Small intestine (tissue), 7 donors: ENCODE measurements around the gene FASN. TPM values are rescaled to one million over a fixed set of nuclear protein-coding genes. Genes with fewer than 3 reads are reported as not detected.
"Not testable (repeated sequence)": the region's sequence is repeated elsewhere in the genome, so short reads cannot be mapped to it uniquely, and the experiment has no call there.

Experiments
- DNase-seq, 2 donors: peaks; one replicate each; pipeline versions ENCODE4 v3.0.0 to v3.0.0-alpha.2; 2013
- FAIRE-seq: peaks from 2 replicates; lab custom pipeline; 2012; peaks lifted over from hg19 to GRCh38; lab: Jason Lieb, UNC
- H3K27ac ChIP-seq, 3 donors: one replicate each; pipeline ENCODE4 v1.5.1; 2013; ENCODE audit warnings: low read length in 2 of 3, mild to moderate bottlenecking in 2 of 3, control low read depth in 1 of 3, inconsistent platforms in 1 of 3, low read depth in 1 of 3, moderate library complexity in 1 of 3
- H3K27me3 ChIP-seq, 3 donors: one replicate each; pipeline ENCODE4 v1.6.1; 2013; ENCODE audit warnings: low read length in 3 of 3, inconsistent platforms in 1 of 3; ENCODE audit not compliant: control insufficient read depth in 3 of 3, insufficient read depth in 3 of 3
- H3K36me3 ChIP-seq, 3 donors: one replicate each; pipeline ENCODE4 v1.6.1; 2013; ENCODE audit warnings: low read length in 3 of 3, inconsistent platforms in 1 of 3, low read depth in 1 of 3, mild to moderate bottlenecking in 1 of 3, moderate library complexity in 1 of 3; ENCODE audit not compliant: control insufficient read depth in 3 of 3, insufficient read depth in 2 of 3
- H3K4me1 ChIP-seq, 3 donors: one replicate each; pipeline ENCODE4 v1.6.1; 2013; ENCODE audit warnings: low read length in 2 of 3, inconsistent platforms in 1 of 3, low read depth in 1 of 3, mild to moderate bottlenecking in 1 of 3, moderate library complexity in 1 of 3; ENCODE audit not compliant: control insufficient read depth in 3 of 3, insufficient read depth in 2 of 3
- H3K4me3 ChIP-seq, 3 donors: one replicate each; pipeline ENCODE4 v1.5.1; 2013; ENCODE audit warnings: low read length in 3 of 3, control low read depth in 1 of 3, inconsistent platforms in 1 of 3, low read depth in 1 of 3, mild to moderate bottlenecking in 1 of 3, moderate library complexity in 1 of 3
- H3K9me3 ChIP-seq, 2 donors: one replicate each; pipeline ENCODE4 v1.6.1; 2013; ENCODE audit warnings: low read depth in 1 of 2, low read length in 1 of 2; ENCODE audit not compliant: control insufficient read depth in 2 of 2, insufficient read depth in 1 of 2
- WGBS, 3 donors: extraction: QIAGEN DNeasy Blood & Tissue Kit; methylation state at CpG; one replicate each; pipeline ENCODE4 v1.1.7; 2013; 5-methylcytosine and 5-hydroxymethylcytosine counted together
- polyA plus RNA-seq, 4 donors: library from polyadenylated mRNA; stranded (reverse) in 3 of 4; unstranded in 1 of 4; fragments of 200-250 nt in 3 of 4; fragments of 120-200 nt in 1 of 4; gene quantifications; one replicate each; pipeline versions ENCODE4 v1.2.1 to v1.2.3, GENCODE V29; 2013
- donor health status: healthy with polysubstance abuse.
- donor health status: control.
- donor health status: control.
- donor health status: Bipolar disorder and iron deficiency.
- donor health status: healthy.

Gene FASN
- polyA plus RNA-seq, 4 donors = 13.2 to 103 (median 21.7) TPM

DNA sequence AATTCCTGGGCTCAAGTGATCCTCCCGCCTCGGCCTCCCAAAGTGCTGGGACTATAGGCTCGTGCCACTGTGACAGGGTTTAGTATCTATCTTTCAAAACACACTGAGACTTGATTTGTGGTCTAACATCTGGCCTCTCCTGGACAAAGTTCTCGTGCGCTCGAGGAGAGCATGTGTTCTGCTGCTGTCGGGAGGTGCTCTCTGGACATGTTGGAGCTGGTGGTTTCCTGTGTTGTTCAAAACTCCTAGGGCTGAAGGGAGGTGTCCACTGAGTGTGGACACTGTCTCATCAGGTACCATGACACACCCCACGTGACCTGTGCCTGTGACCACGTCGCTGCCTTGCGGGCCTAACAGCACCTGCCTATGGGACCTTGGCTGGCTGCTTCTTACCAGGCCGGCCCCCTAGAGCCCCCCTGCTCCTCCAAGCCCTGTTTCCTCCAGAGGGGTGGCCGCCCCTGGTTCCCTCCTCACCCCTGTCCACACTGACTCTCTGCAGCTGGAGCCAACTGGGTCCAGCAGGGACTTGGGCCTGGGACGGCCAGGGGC is 52.0 kb downstream of the FASN start:
- 59 to 74% (median 60%) methylated on average over 14 of the region's 14 CpGs for WGBS, 3 donors
- DNase-seq (no peak), FAIRE-seq (no peak)
- H3K36me3 ChIP-seq = peaks cover 0 to 42% (median 2%) of the 10 kb centered on the region in 3 donors
- H3K27me3 ChIP-seq = no peaks in the 10 kb centered on the region
- peaks cover 0 to 8% (median 1%) of the 10 kb centered on the region in 3 donors for H3K4me1 ChIP-seq
- H3K27ac ChIP-seq = no peak overlapping the region
- no peak overlapping the region for H3K4me3 ChIP-seq
- H3K9me3 ChIP-seq = no peaks in the 10 kb centered on the region

DNA sequence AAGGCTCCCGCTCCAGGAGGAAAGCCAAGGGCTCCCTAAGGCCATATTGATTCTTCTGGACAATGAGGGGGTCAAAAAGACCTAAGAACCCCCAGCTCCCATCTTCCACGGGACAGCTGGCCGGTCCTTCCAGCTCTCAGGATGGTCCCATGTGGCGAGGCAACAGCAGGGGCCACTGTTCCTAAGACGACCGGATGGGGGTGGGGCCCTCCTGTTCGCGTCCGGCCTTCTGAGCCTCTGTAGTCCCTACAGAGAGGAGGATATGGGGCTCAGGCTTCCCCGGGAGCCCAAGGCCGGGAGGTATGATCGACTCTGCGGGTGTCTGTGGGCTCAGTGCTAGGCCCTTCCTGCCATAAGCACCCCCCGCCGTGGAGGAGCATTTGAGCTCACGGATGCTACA is 54.5 kb downstream of the FASN start:
- H3K36me3 ChIP-seq = peaks cover 0 to 22% (median 2%) of the 10 kb centered on the region in 3 donors
- H3K27me3 ChIP-seq = no peaks in the 10 kb centered on the region
- H3K4me1 ChIP-seq = no peaks in the 10 kb centered on the region
- no peak overlapping the region for H3K4me3 ChIP-seq
- FAIRE-seq = no peak
- no peaks in the 10 kb centered on the region for H3K9me3 ChIP-seq
- H3K27ac ChIP-seq = no peak overlapping the region
- no peak for DNase-seq
- 76 to 90% (median 88%) methylated on average over 16 of the region's 16 CpGs for WGBS, 3 donors

DNA sequence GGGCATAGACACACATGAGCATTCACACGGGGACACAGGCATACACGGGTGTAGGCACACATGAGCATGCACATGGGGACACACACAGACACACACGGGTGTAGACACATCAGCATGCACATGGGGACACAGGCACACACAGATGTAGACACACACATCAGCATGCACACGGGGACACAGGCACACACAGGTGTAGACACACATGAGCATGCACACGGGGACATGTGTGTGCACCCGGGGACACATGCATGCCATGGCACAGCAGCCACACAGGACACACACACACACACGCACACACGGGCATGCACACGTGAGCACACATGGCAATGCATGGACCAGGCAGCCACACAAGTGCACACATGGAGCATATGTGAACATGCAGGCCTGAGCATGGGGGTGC is 55.4 kb downstream of the FASN start:
- H3K4me1 ChIP-seq = peaks cover 0 to 5% (median 0%) of the 10 kb centered on the region in 3 donors
- DNase-seq (no peak), FAIRE-seq (no peak)
- H3K4me3 ChIP-seq = no peak overlapping the region
- H3K27me3 ChIP-seq = no peaks in the 10 kb centered on the region
- H3K9me3 ChIP-seq = no peaks in the 10 kb centered on the region
- H3K27ac ChIP-seq = no peak overlapping the region
- WGBS, 3 donors = 85 to 93% (median 92%) methylated on average over 9 of the region's 9 CpGs
- H3K36me3 ChIP-seq = peaks cover 0 to 14% (median 0%) of the 10 kb centered on the region in 3 donors

DNA sequence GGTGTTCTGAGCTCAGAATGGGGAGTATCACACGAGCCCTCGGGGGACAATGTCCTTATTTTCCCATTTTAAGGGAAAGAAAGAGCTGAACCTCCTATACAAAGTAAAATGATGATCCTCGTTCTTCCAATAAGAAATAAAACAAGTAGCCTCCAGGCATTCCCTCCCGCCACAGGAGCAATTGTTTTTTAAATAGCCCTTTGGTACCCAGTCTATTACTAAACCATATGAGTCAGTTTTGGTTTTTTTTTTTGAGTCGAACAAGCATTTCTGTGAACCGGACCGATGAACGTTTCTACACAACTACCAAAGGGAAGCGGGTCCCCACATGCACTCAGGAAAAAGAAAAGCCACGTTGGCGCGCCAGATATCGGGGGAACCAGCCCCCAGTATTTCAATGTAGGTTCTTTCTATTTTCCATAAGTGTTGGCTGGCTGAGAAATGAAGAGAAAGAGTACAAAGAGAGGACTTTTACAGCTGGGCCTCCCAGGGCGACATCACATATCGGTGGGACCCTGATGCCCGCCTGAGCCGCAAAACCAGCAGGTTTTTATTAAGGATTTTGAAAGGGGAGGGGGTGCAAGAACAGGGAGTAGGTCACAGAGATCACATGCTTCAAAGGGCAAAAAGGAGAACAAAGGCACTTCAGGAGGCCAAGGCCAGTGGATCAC is 56.8 kb downstream of the FASN start:
- 86 to 88% (median 86%) methylated on average over 17 of the region's 17 CpGs for WGBS, 3 donors
- H3K4me1 ChIP-seq = peaks cover under 1 to 13% (median 3%) of the 10 kb centered on the region in 3 donors
- FAIRE-seq = no peak

DNA sequence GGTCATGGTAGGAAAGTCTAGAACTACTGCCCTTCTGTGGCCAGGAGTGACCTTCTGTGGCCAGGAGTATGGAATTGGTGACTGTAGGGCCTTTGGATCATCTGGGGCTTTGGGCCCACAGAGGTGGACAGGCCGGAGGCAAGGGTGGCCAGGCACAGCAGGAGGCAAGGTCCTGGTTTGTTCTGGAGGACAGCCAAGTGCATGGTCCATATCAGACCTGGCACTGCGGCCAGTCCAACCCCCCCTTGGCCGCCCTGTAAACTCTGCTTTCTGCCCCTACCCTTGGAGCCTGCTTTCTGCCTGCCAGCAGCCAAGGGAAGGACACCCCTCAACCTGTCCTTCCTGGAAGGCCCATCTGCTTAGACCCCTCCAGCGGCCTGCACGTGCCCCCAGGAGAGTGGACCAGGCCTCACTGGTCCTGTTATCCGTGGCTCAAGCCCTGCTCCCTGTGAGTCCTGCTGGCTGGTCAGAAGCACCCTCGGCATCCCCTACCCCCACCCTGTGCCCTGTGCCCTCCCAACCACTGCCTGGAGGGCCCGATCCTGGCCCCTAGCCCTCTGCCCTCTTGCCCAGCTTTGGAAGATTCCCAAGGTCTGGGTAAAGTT is 58.2 kb downstream of the FASN start:
- DNase-seq = no peak
- Histone ChIP-seq H3K36me3 (peaks cover 0 to 15% (median 0%) of the 10 kb centered on the region in 3 donors), H3K4me3 (no peak overlapping the region), H3K27me3 (no peaks in the 10 kb centered on the region), H3K4me1 (peaks cover 3 to 17% (median 5%) of the 10 kb centered on the region in 3 donors), H3K27ac (no peak overlapping the region), H3K9me3 (no peaks in the 10 kb centered on the region)
- 85 to 95% (median 86%) methylated on average over 8 of the region's 8 CpGs for WGBS, 3 donors
- FAIRE-seq = no peak

More for the DNA sequence above, 56.8 kb downstream of the FASN start:
- Histone ChIP-seq H3K4me3 (no peak overlapping the region), H3K27ac (no peak overlapping the region), H3K9me3 (no peaks in the 10 kb centered on the region), H3K36me3 (peaks cover 0 to 5% (median 0%) of the 10 kb centered on the region in 3 donors), H3K27me3 (no peaks in the 10 kb centered on the region)
- DNase-seq = no peak

DNA sequence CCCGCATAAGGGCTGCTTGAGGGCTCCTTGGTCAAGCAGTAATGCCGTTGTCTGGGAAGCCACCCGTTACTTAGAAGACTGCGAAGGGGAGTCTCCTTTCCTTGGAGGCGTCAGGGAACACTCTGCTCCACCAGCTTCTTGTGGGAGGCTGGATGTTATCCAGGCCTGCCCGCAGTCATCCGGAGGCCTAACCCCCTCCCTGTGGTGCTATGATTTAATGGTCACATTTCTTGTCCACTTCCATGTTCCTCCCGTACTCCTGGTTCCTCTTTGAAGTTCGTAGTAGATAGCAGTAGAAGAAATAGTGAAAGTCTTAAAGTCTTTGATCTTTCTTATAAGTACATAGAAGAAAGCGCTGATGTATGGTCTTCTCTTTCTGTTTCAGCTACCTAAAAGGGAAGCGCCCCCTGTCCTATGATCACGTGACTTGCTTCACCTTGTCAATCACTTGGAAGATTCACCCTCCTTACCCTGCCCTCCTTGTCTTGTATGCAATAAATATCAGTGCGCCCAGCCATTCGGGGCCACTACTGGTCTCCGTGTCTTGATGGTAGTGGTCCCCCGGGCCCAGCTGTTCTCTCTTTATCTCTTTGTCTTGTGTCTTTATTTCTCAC is 59.1 kb downstream of the FASN start:
- not testable (repeated sequence) for H3K27me3 ChIP-seq, FAIRE-seq, H3K27ac ChIP-seq, H3K9me3 ChIP-seq, H3K4me3 ChIP-seq, DNase-seq
- Histone ChIP-seq H3K36me3 (peaks cover 0 to 22% (median 0%) of the 10 kb centered on the region in 3 donors), H3K4me1 (peaks cover 3 to 17% (median 5%) of the 10 kb centered on the region in 3 donors)
- 84 to 87% (median 87%) methylated on average over 16 of the region's 16 CpGs for WGBS, 3 donors

DNA sequence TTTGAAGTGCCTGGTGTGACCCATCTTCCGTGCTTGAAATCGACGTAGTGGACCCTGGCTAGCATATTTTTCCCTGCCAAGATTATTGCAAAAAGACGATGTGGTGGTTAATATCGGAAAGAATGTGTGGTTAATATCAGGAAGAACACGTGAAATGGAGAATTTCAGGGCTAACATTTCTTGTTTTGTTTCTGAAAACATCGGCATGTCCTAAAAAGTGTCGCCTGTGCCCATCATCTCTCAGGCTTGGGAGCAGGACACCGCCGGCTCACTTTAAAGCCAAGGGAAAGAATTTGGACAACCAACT is 60.2 kb downstream of the FASN start:
- Histone ChIP-seq H3K9me3 (no peaks in the 10 kb centered on the region), H3K36me3 (peaks cover 0 to 30% (median 0%) of the 10 kb centered on the region in 3 donors), H3K27ac (peak overlapping the region in 2 of 3 donors; percentile 68 to 93), H3K4me1 (peaks cover 3 to 17% (median 5%) of the 10 kb centered on the region in 3 donors), H3K27me3 (no peaks in the 10 kb centered on the region), H3K4me3 (peak overlapping the region in 1 of 3 donors; percentile 21)
- FAIRE-seq = no peak
- WGBS, 3 donors = 5 to 8% (median 6%) methylated on average over 10 of the region's 10 CpGs
- DNase-seq = no peak

DNA sequence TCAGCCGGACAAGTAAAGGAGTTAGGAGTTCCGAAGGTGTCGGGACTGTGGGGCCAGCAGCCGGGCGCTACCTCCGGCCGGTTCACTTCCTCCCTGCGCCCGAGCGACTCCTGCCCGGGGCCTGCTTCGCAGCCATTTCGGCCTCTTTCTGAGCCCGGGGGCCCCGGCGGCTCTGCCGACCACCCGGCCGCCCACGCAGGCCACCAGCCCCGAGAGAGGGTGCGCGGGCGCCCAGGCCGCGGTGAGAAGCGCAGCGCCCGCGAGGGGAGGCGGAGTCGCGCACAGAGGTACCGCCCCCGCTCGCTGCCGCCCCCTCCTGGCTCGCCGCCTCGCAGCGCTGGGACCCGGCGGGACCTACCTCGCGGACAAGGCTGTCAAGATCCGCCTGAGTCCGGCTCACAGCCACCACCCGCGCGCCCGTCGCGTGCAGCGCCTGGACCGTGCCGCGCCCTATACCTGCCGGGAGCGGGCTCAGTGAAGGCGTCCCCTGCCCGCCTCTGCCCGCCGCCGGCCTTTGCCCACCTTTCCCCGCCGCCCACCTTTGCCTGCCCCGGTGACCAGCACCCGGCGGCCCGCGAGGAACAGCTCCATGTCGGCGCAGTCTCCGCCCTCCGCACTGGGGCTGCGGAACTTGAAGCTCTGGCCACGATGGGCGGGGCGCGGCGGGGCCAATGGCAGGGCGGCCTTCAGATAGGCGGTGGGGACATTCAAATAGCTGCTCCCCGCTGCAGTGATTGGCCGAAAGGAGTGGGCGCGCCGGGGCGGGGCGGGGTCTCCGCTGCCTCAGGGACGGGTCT is 60.7 kb downstream of the FASN start, which contains the start of gene DCXR:
DCXR (minus strand) TSS at position 606 of the 797 bp plus-strand sequence; CDS start at position 591, 15 bp downstream.
- FAIRE-seq (no peak), DNase-seq (peak; percentile 97 to 99)
- peak within 1 kb of the TSS; percentile 41 to 74 (median 57) for H3K4me3 ChIP-seq
- H3K27me3 ChIP-seq = no peaks in the 10 kb centered on the region
- H3K36me3 ChIP-seq = peaks cover 0 to 33% (median 0%) of the 10 kb centered on the region in 3 donors
- 0 to 1% (median 1%) methylated on average over 59 to 92 of the region's 92 CpGs for WGBS, 3 donors
- H3K27ac ChIP-seq = peak within 1 kb of the TSS; percentile 90 to 98 (median 93)
- H3K9me3 ChIP-seq = no peaks in the 10 kb centered on the region
- H3K4me1 ChIP-seq = peaks cover 3 to 20% (median 5%) of the 10 kb centered on the region in 3 donors
